ENCODE measurements around the gene KDM8. TPM values are rescaled to one million over a fixed set of nuclear protein-coding genes. Genes with fewer than 3 reads are reported as not detected.

KDM8 gene
- total and polyA plus RNA-seq, 2 experiments from 2014 or later = 5.1 to 5.7 TPM

- TF ChIP-seq POLR2AphosphoS5 (IDR thresholded peaks at IDR 0.05; ENCODE audit: low read depth) = no peak
These were observed 30.4 kb downstream of the KDM8 start (continued) for GRCh38 chr16:27233731-27234130.

- H3K27ac Mint-ChIP-seq = no peak overlapping the region
- Histone ChIP-seq H3F3A (replicated peaks; ENCODE audit: low read depth) (no peaks in the 10 kb centered on the region), H3K27me3 (ENCODE audit: insufficient read depth) (no peaks in the 10 kb centered on the region), H3K4me1 (ENCODE audit: insufficient read depth) (no peaks in the 10 kb centered on the region), H3K27ac (ENCODE audit: low read depth) (no peak overlapping the region), H3K36me3 (ENCODE audit: insufficient read depth) (no peaks in the 10 kb centered on the region), H2AFZ (no peak overlapping the region), H3K9me2 (ENCODE audit: insufficient read depth) (no peaks in the 10 kb centered on the region), H3K79me2 (replicated peaks; ENCODE audit: insufficient read depth) (no peaks in the 10 kb centered on the region), H3K4me3 (no peak overlapping the region), H3K4me2 (no peak overlapping the region), H4K20me1 (replicated peaks; ENCODE audit: insufficient read depth) (no peaks in the 10 kb centered on the region)
- ATAC-seq = no peak
- H3K4me1 Mint-ChIP-seq = peaks cover 24% of the 10 kb centered on the region
- DNase-seq (ENCODE audit: low spot score) = no peak
- no peaks in the 10 kb centered on the region for H3K9me3 Mint-ChIP-seq
- no peaks in the 10 kb centered on the region for H3K36me3 Mint-ChIP-seq (ENCODE audit: low read depth)
- H3K27me3 Mint-ChIP-seq (ENCODE audit: insufficient read depth, low read depth, poor library complexity) = peaks cover 3% of the 10 kb centered on the region
- TF ChIP-seq, protein P1, sequence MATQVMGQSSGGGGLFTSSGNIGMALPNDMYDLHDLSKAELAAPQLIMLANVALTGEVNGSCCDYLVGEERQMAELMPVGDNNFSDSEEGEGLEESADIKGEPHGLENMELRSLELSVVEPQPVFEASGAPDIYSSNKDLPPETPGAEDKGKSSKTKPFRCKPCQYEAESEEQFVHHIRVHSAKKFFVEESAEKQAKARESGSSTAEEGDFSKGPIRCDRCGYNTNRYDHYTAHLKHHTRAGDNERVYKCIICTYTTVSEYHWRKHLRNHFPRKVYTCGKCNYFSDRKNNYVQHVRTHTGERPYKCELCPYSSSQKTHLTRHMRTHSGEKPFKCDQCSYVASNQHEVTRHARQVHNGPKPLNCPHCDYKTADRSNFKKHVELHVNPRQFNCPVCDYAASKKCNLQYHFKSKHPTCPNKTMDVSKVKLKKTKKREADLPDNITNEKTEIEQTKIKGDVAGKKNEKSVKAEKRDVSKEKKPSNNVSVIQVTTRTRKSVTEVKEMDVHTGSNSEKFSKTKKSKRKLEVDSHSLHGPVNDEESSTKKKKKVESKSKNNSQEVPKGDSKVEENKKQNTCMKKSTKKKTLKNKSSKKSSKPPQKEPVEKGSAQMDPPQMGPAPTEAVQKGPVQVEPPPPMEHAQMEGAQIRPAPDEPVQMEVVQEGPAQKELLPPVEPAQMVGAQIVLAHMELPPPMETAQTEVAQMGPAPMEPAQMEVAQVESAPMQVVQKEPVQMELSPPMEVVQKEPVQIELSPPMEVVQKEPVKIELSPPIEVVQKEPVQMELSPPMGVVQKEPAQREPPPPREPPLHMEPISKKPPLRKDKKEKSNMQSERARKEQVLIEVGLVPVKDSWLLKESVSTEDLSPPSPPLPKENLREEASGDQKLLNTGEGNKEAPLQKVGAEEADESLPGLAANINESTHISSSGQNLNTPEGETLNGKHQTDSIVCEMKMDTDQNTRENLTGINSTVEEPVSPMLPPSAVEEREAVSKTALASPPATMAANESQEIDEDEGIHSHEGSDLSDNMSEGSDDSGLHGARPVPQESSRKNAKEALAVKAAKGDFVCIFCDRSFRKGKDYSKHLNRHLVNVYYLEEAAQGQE (IDR thresholded peaks at IDR 0.05; ENCODE audit: unreplicated experiment) = no peak
- no peak for TF ChIP-seq EZH2phosphoT487 (IDR thresholded peaks at IDR 0.05; ENCODE audit: unreplicated experiment)
- no peak overlapping the region for H3K4me3 Mint-ChIP-seq
These were observed 30.8 kb downstream of the KDM8 start for GRCh38 chr16:27234171-27234570.

DNA sequence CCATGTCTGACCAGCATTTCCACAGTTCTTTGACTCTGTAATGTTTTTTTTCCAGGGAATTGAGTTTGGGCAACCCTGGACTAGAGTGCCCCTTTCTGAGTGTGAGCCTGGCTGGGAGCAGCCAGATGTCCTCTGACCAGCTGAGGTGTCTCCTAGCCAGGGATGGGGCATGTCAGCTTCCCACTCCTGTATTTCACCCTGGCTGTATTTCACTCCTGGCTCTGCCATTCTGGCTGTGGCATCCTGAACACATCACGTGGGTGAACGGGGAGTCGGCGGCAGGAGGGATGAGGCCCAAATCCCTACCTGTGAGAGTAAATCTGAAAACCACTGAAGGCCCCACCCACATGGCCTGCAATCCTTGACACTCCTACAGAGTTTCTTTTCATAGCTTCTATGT is 31.3 kb downstream of the KDM8 start:
- no peak overlapping the region for H3K4me2 ChIP-seq
- H3K4me3 ChIP-seq = no peak overlapping the region
- no peaks in the 10 kb centered on the region for H3K4me1 ChIP-seq (ENCODE audit: insufficient read depth)
- DNase-seq (ENCODE audit: low spot score) = no peak
- no peaks in the 10 kb centered on the region for H4K20me1 ChIP-seq (replicated peaks; ENCODE audit: insufficient read depth)
- H3K27me3 ChIP-seq (ENCODE audit: insufficient read depth) = no peaks in the 10 kb centered on the region
- H3K9me2 ChIP-seq (ENCODE audit: insufficient read depth) = no peaks in the 10 kb centered on the region
- Mint-ChIP-seq H3K4me1 (peaks cover 24% of the 10 kb centered on the region), H3K27me3 (ENCODE audit: insufficient read depth, low read depth, poor library complexity) (peaks cover 3% of the 10 kb centered on the region), H3K9me3 (no peaks in the 10 kb centered on the region), H3K36me3 (ENCODE audit: low read depth) (no peaks in the 10 kb centered on the region), H3K4me3 (no peak overlapping the region), H3K27ac (no peak overlapping the region)
- no peak overlapping the region for H2AFZ ChIP-seq
- ATAC-seq = no peak
- no peaks in the 10 kb centered on the region for H3K79me2 ChIP-seq (replicated peaks; ENCODE audit: insufficient read depth)
- H3K27ac ChIP-seq (ENCODE audit: low read depth) = no peak overlapping the region
- H3K36me3 ChIP-seq (ENCODE audit: insufficient read depth) = no peaks in the 10 kb centered on the region
- no peaks in the 10 kb centered on the region for H3F3A ChIP-seq (replicated peaks; ENCODE audit: low read depth)
- TF ChIP-seq EZH2phosphoT487 (IDR thresholded peaks at IDR 0.05; ENCODE audit: unreplicated experiment) (no peak), EZH2 (IDR thresholded peaks at IDR 0.05; ENCODE audit: low read depth, unreplicated experiment) (no peak), CREB1 (CRISPR knock-in tag; IDR thresholded peaks at IDR 0.05; ENCODE audit: low read depth) (no peak), JUNB (IDR thresholded peaks at IDR 0.05; ENCODE audit: unreplicated experiment) (no peak), ETS1 (IDR thresholded peaks at IDR 0.05) (no peak), POLR2AphosphoS5 (IDR thresholded peaks at IDR 0.05; ENCODE audit: low read depth) (no peak), NANOG (IDR thresholded peaks at IDR 0.05; ENCODE audit: borderline replicate concordance) (no peak), CTCF (conservative IDR thresholded peaks at IDR 0.05; ENCODE audit: low read depth in 2 of 2) (no peak), ZNF114 (CRISPR knock-in tag; IDR thresholded peaks at IDR 0.05) (no peak)
- TF ChIP-seq, protein P1 (IDR thresholded peaks at IDR 0.05; ENCODE audit: unreplicated experiment) = no peak
